ENCODE measurements around the gene SLC35A2.
A peak's percentile ranks its signal among the peaks of the same experiment; 100 is the strongest.

SLC35A2 gene

GRCh38 chrX:48914593-48915493 is 3.4 kb upstream of the SLC35A2 start:
- Histone ChIP-seq H3K36me3 (replicated peaks in 1 of 2; ENCODE audit: control insufficient read depth in 2 of 2, insufficient read depth in 2 of 2, low read length in 2 of 2) (peaks cover 0 to 11% of the 10 kb centered on the region in 2 donors), H2BK120ac (ENCODE audit: low read depth, low read length) (no peak overlapping the region), H3K27me3 (ENCODE audit: control insufficient read depth in 3 of 3, insufficient read depth in 3 of 3, low read depth in 1 of 3, low read length in 3 of 3) (no peaks in the 10 kb centered on the region), H4K91ac (ENCODE audit: low read depth, low read length, poor library complexity) (no peak overlapping the region), H3K4me1 (ENCODE audit: control insufficient read depth in 2 of 2, insufficient read depth in 1 of 2, low read depth in 1 of 2, low read length in 2 of 2) (peaks cover 2 to 8% of the 10 kb centered on the region in 2 donors), H3K4me2 (ENCODE audit: insufficient read depth, low read length, poor library complexity, severe bottlenecking) (no peak overlapping the region), H3K14ac (ENCODE audit: low read length) (no peak overlapping the region), H3K4me3 (ENCODE audit: low read length in 2 of 2) (no peak overlapping the region), H3K9me3 (replicated peaks in 1 of 2; ENCODE audit: control insufficient read depth in 2 of 2, insufficient read depth in 1 of 2, low read depth in 1 of 2, low read length in 2 of 2) (no peaks in the 10 kb centered on the region), H4K8ac (ENCODE audit: low read depth, low read length) (no peak overlapping the region), H2BK5ac (ENCODE audit: low read length) (no peak overlapping the region), H2AK5ac (ENCODE audit: low read depth, low read length) (no peak overlapping the region), H2AFZ (ENCODE audit: low read length) (no peak overlapping the region), H3K4ac (ENCODE audit: low read length) (no peak overlapping the region), H3K18ac (ENCODE audit: low read length) (no peak overlapping the region), H3K23ac (ENCODE audit: low read depth, low read length, poor library complexity) (no peak overlapping the region), H2BK12ac (ENCODE audit: low read length) (no peak overlapping the region), H3K79me1 (ENCODE audit: low read depth, low read length) (no peaks in the 10 kb centered on the region), H2BK15ac (ENCODE audit: low read length) (no peak overlapping the region), H3K27ac (replicated peaks; ENCODE audit: low read length) (no peak overlapping the region), H3K9ac (ENCODE audit: low read depth, low read length, poor library complexity) (no peak overlapping the region)
- DNase-seq (ENCODE audit: low spot score): no peak
- WGBS, 2 donors (ENCODE audit: extremely low coverage in 2 of 2, insufficient read length in 2 of 2, insufficient replicate concordance in 1 of 2): no CpG with 5 or more reads among the region's 13 CpGs

- no peak overlapping the region for H4K91ac ChIP-seq (ENCODE audit: low read depth, low read length, poor library complexity)
- peaks cover 0 to 16% of the 10 kb centered on the region in 2 donors for H3K36me3 ChIP-seq (replicated peaks in 1 of 2; ENCODE audit: control insufficient read depth in 2 of 2, insufficient read depth in 2 of 2, low read length in 2 of 2)
- H2BK5ac ChIP-seq (ENCODE audit: low read length): no peak overlapping the region
- WGBS, 2 donors (ENCODE audit: extremely low coverage in 2 of 2, insufficient read length in 2 of 2, insufficient replicate concordance in 1 of 2): no CpG with 5 or more reads among the region's 5 CpGs
- no peak overlapping the region for H2BK15ac ChIP-seq (ENCODE audit: low read length)
- no peaks in the 10 kb centered on the region for H3K9me3 ChIP-seq (replicated peaks in 1 of 2; ENCODE audit: control insufficient read depth in 2 of 2, insufficient read depth in 1 of 2, low read depth in 1 of 2, low read length in 2 of 2)
- no peaks in the 10 kb centered on the region for H3K27me3 ChIP-seq (ENCODE audit: control insufficient read depth in 3 of 3, insufficient read depth in 3 of 3, low read depth in 1 of 3, low read length in 3 of 3)
- no peak overlapping the region for H3K23ac ChIP-seq (ENCODE audit: low read depth, low read length, poor library complexity)
- H2BK120ac ChIP-seq (ENCODE audit: low read depth, low read length): no peak overlapping the region
- no peak overlapping the region for H4K8ac ChIP-seq (ENCODE audit: low read depth, low read length)
- no peak overlapping the region for H3K14ac ChIP-seq (ENCODE audit: low read length)
- no peak overlapping the region for H3K4me2 ChIP-seq (ENCODE audit: insufficient read depth, low read length, poor library complexity, severe bottlenecking)
- H3K9ac ChIP-seq (ENCODE audit: low read depth, low read length, poor library complexity): no peak overlapping the region
- H2AFZ ChIP-seq (ENCODE audit: low read length): no peak overlapping the region
- no peak overlapping the region for H3K18ac ChIP-seq (ENCODE audit: low read length)
- DNase-seq (ENCODE audit: low spot score): no peak
- H3K4me1 ChIP-seq (ENCODE audit: control insufficient read depth in 2 of 2, insufficient read depth in 1 of 2, low read depth in 1 of 2, low read length in 2 of 2): peaks cover 0 to 6% of the 10 kb centered on the region in 2 donors
- H3K79me1 ChIP-seq (ENCODE audit: low read depth, low read length): no peaks in the 10 kb centered on the region
- no peak overlapping the region for H2AK5ac ChIP-seq (ENCODE audit: low read depth, low read length)
- H3K4me3 ChIP-seq (ENCODE audit: low read length in 2 of 2): no peak overlapping the region
- no peak overlapping the region for H2BK12ac ChIP-seq (ENCODE audit: low read length)
- H3K4ac ChIP-seq (ENCODE audit: low read length): no peak overlapping the region
- H3K27ac ChIP-seq (replicated peaks; ENCODE audit: low read length): no peak overlapping the region
Observed at GRCh38 chrX:48913605-48914366, 2.3 kb upstream of the SLC35A2 start.

DNA sequence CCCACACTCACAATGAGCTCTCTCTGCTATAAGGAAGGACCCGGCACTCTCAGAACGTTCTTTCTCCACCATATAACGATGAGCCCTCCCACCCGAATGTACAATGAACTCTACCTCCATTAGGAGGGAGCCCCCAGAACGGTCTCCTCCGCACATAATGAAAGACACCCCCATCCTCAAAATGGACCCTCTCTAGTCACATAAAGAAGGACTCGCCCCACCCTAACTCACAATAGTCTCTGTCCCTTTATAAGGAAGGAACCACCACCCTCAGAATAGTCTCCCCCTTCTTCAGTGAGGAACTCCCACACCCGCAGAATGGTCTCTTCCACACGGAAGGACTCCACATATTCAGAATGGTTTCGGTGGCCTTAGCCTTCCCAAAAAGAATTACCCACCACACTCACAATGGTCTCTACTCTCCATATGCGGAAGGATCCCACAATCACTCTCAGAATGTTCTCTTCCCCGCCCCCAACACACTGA is 477 bp downstream of the SLC35A2 start:
- Histone ChIP-seq H3K4me2 (ENCODE audit: insufficient read depth, low read length, poor library complexity, severe bottlenecking) (peak overlapping the region; percentile 62), H3K23ac (ENCODE audit: low read depth, low read length, poor library complexity) (peak overlapping the region; percentile 96), H3K36me3 (replicated peaks in 1 of 2; ENCODE audit: control insufficient read depth in 2 of 2, insufficient read depth in 2 of 2, low read length in 2 of 2) (peaks cover 0 to 25% of the 10 kb centered on the region in 2 donors), H2AK5ac (ENCODE audit: low read depth, low read length) (no peak overlapping the region), H3K79me1 (ENCODE audit: low read depth, low read length) (no peaks in the 10 kb centered on the region), H2BK120ac (ENCODE audit: low read depth, low read length) (no peak overlapping the region), H2AFZ (ENCODE audit: low read length) (peak overlapping the region; percentile 81), H3K9me3 (replicated peaks in 1 of 2; ENCODE audit: control insufficient read depth in 2 of 2, insufficient read depth in 1 of 2, low read depth in 1 of 2, low read length in 2 of 2) (no peaks in the 10 kb centered on the region), H3K9ac (ENCODE audit: low read depth, low read length, poor library complexity) (peak overlapping the region; percentile 90), H3K4me3 (ENCODE audit: low read length in 2 of 2) (peak overlapping the region; percentile 64 to 97), H3K27ac (replicated peaks; ENCODE audit: low read length) (no peak overlapping the region), H3K14ac (ENCODE audit: low read length) (no peak overlapping the region), H3K4ac (ENCODE audit: low read length) (no peak overlapping the region), H3K4me1 (ENCODE audit: control insufficient read depth in 2 of 2, insufficient read depth in 1 of 2, low read depth in 1 of 2, low read length in 2 of 2) (no peaks in the 10 kb centered on the region), H2BK15ac (ENCODE audit: low read length) (no peak overlapping the region), H4K91ac (ENCODE audit: low read depth, low read length, poor library complexity) (no peak overlapping the region), H4K8ac (ENCODE audit: low read depth, low read length) (no peak overlapping the region), H3K27me3 (ENCODE audit: control insufficient read depth in 3 of 3, insufficient read depth in 3 of 3, low read depth in 1 of 3, low read length in 3 of 3) (no peaks in the 10 kb centered on the region), H2BK5ac (ENCODE audit: low read length) (no peak overlapping the region), H3K18ac (ENCODE audit: low read length) (no peak overlapping the region), H2BK12ac (ENCODE audit: low read length) (no peak overlapping the region)
- no CpG with 5 or more reads among the region's 12 CpGs for WGBS, 2 donors (ENCODE audit: extremely low coverage in 2 of 2, insufficient read length in 2 of 2, insufficient replicate concordance in 1 of 2)
- no peak for DNase-seq (ENCODE audit: low spot score)
